Ishikawa (cell line): ENCODE data around the gene TRIM59.

Source experiments
- CEBPB ChIP-seq: IDR thresholded peaks from 2 replicates; pipeline ENCODE4 v1.6.1; 2012
- CREB1 ChIP-seq: IDR thresholded peaks from 2 replicates; pipeline ENCODE4 v1.6.1; 2012; ENCODE audit warnings: low read depth
- EGR1 ChIP-seq: IDR thresholded peaks from 2 replicates; pipeline ENCODE4 v1.6.1; 2012
- EP300 ChIP-seq: IDR thresholded peaks from 2 replicates; pipeline ENCODE4 v1.6.1; 2012; ENCODE audit warnings: borderline replicate concordance
- FOXM1 ChIP-seq: IDR thresholded peaks from 2 replicates; pipeline ENCODE4 v1.6.1; 2012; ENCODE audit warnings: low read depth, borderline replicate concordance
- MAX ChIP-seq: IDR thresholded peaks from 2 replicates; pipeline ENCODE4 v1.6.1; 2012
- RAD21 ChIP-seq: IDR thresholded peaks from 2 replicates; pipeline ENCODE4 v1.6.1; 2012; ENCODE audit warnings: low read depth
- REST ChIP-seq: IDR thresholded peaks from 2 replicates; pipeline ENCODE4 v1.6.1; 2012; ENCODE audit warnings: low read depth, mild to moderate bottlenecking
- TAF1 ChIP-seq: IDR thresholded peaks from 2 replicates; pipeline ENCODE4 v1.6.1; 2012; ENCODE audit warnings: low read depth, mild to moderate bottlenecking
- TEAD4 ChIP-seq: IDR thresholded peaks from 2 replicates; pipeline ENCODE4 v1.6.1; 2012
- YY1 ChIP-seq: IDR thresholded peaks from 2 replicates; pipeline ENCODE4 v1.6.1; 2012; ENCODE audit warnings: low read depth
- ZBTB7A ChIP-seq: IDR thresholded peaks from 2 replicates; pipeline ENCODE4 v1.6.1; 2012; ENCODE audit warnings: low read depth

DNA sequence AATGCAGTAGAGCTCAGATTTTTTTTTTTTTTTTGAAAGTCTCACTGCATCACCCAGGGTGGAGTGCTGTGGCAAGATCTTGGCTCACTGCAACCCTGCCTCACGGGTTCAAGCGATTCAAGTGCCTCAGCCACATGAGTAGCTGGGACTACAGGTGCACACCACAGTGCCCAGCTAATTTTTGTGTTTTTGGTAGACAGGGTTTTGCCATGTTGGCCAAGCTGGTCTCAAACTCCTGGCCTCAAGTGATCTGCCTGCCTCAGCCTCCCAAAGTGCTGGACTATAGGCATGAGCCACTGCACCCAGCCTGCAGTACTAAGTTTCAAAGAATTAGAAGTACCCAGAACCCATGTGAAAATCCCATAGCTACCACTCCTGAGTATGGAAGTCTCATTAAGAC lies 14.5 kb downstream of the TRIM59 start:
- TF ChIP-seq TAF1, result no peak
- TF ChIP-seq EGR1, result no peak
- no peak for TF ChIP-seq EP300
- no peak for TF ChIP-seq REST
- TF ChIP-seq CREB1, result no peak
- no peak for TF ChIP-seq ZBTB7A
- TF ChIP-seq CEBPB, result no peak
- no peak for TF ChIP-seq RAD21
- no peak for TF ChIP-seq YY1
- no peak for TF ChIP-seq MAX
- no peak for TF ChIP-seq TEAD4
- TF ChIP-seq FOXM1, result no peak
